NCI-H1048 (cell line): ENCODE results near the gene SORBS2.

Experiments used
- DNase-seq: peaks from one replicate; lab custom pipeline; 2025; lab: John Stamatoyannopoulos, UW

Gene SORBS2

GRCh38 chr4:185836241-185837084 is 24.5 kb upstream of the SORBS2 start:
- DNase-seq = no peak

GRCh38 chr4:185835814-185836213 is 23.8 kb upstream of the SORBS2 start:
- no peak for DNase-seq

GRCh38 chr4:185835336-185835735 is 23.3 kb upstream of the SORBS2 start:
- no peak for DNase-seq

DNA sequence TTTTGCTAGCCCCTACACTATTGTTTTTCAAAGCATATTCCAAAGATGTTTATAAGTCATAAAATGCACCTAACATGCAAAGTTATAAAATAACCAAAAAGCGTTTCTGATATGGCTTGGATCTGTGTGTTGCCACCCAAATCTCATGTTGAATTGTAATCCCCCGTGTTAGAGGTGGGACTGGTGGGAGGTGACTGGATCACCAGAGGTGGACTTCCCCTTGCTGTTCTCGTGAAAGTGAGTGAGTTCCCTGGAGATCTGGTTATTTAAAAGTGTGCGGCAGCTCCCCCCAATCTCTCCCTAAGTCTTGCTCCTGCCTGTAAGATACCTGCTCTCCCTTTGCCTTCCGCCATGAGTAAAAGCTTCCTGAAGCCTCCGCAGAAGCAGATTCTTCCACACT is 22.8 kb upstream of the SORBS2 start:
- DNase-seq = no peak

DNA sequence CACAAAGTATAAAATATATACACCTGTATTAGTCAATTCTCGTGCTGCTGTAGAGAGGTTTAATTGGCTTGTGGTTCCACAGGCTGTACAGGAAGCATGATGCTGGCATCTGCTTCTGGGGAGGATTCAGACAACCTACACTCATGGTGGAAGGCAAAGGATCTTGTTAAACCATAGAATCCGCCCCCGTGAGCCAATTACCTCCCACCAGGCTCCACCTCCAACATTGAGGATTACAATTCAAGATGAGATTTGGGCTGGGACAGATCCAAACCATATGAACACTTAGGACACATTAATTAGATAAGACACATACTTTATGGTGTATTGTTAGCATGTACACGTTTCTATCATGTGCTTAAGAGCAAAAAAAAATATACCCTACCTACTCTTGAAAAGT is 22.1 kb upstream of the SORBS2 start:
- no peak for DNase-seq

DNA sequence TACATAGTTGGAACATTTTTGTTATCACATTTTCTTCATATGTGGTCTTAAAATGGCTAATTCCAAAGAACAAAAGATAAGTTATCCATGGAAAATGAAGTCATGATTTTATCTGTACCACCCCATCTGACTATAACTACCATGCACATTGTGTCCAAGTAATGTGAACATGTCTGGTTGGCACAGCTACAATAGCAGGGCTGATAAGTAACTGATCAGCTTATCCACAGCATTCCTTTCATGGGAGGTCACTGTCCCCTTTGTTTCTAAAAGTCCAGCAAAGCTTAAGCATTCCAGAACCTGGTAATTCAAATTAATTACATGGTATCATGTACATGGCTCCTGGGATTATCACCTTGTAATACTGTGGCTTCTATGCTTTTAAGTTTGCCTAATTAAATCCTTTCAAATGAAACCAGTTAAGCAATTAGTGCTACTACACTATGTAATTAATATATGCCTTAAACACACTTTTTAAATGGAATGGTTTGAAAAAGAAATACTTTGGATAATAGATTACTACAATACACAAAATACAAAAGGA is 21.1 kb upstream of the SORBS2 start:
- no peak for DNase-seq

- no peak for DNase-seq
These were observed 19.3 kb upstream of the SORBS2 start for GRCh38 chr4:185831125-185831815.

DNA sequence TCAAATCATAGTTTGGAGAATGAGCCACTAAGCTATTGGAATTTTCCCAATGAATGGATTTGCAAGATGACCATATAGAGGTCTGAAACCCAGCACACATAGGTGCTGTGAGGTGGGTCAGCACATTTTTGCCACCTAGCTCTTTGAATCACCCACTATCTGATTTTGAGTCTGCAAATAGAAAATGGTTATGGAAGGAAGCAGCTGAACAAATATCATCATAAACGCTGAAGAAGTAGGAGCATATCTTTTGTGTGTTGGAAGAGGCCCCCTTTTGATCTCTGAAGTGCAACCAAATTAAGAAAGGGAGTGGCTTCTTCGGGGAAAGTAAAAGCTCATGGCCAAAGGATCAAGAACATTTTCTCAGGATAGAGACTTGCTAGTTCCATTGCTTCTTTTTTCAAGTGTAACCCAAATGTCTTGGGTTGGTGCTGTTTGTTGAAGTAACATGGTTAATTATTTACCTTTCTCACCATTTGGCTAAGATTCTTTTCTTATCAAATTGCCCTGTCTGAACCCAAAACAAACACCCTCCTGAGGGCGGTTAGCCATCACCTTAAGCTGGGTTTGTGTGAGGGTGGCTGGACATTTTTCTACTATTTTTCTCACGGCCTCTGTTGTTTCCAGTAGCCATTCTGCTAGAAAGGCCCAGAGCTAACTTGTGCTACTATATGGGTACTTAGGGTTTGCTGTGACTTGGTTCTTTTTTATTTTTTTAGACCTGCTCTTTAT is 18.4 kb upstream of the SORBS2 start:
- DNase-seq = no peak

DNA sequence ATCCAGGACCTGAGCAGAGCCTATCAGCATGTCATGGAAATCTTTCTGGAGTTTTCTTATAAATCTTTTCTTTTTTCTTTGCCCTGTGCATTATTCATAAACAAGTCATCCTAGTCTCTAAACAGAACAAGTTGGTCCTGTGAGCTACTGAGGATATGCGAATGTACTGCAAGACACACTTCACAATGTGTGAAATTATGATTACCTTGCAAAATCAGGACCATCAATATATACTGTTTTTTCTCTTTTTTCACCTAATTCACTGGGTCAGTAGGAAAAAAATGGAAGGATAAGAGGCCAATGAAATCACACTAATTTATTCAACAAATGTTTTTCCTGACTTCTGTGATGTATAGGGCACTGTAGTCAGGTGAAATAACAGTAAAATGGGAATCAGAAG is 14.4 kb upstream of the SORBS2 start:
- no peak for DNase-seq

DNA sequence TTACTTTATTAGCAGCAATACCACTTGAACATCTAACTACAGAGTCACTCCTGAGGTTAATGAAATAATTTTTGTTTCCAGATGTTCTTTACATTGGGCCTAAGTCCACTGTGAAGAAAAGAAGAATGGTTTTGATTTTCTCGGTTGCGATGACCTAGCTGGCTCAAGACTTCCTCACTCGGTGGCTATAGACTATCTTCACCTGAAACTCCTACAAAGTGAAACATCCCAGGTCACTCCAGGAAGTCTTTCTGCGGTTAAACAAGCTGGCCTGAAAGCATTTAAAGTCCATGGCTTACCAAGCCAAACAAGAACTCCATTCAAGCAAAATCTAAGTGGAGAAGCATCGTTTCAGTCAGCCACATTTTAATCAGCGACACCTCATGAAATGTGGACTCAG is 13.7 kb upstream of the SORBS2 start:
- DNase-seq = no peak

DNA sequence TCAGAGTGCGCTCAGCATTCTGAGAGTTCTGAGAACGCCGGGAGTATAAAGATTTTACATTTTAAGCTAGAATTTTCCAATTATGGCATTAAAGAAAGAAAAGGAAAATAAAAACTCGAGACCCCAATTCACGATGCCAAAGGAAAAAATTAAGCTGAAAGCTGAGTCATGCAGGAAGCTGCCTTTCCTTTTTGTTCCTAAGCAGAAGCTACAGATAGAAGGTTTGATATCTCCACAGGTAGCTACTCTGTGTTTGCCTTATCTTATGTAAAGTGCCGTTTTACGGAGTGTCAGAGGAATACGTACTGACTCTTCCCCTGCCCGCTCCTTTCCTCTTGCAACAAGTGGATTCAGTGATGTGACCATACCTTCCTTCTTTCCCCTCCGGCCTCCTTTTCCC is 10.8 kb upstream of the SORBS2 start:
- DNase-seq = no peak

DNA sequence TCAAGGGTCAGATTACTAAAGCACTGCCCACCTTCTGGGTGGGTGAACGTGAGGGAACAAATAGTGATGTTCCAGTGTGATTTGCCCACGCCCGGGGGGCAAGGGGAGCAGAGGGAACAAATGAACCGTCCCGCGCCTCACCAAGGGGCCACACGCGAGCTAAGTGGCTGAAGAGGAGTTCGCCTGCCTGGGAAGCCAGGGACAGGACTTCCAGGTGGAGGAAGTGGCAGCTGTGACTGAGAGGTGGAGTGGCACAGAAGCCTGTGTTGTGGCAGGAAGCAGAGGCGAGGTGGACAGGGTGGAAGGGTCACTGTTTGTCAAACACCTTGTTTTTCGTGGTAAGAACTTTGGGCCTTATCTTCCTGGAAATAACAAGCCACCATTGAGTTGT is 9.0 kb upstream of the SORBS2 start:
- no peak for DNase-seq

- no peak for DNase-seq
These were observed 8.4 kb upstream of the SORBS2 start for GRCh38 chr4:185820146-185821028.

- DNase-seq = no peak
These were observed 7.2 kb upstream of the SORBS2 start for GRCh38 chr4:185819144-185819543.

GRCh38 chr4:185817403-185817818 is 5.4 kb upstream of the SORBS2 start:
- DNase-seq = no peak

DNA sequence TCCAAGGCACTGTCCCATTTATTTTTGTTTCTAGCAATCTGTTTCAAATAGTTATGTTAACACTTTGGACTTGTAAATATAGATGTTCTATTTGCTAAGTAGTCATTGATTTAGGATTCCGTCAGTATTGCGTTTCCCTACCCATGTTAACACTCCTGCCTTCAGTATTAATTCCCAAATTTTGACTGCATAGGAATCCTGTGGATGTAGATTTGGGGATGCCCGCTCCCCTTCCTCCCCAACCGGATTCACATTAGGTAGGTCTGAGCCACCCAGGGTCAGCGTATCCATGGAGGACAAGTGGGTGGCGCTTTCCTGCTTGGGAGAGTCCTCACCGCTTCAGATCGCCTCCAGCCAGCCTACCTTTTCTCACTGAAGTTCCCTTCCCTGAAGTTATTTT is 1.1 kb upstream of the SORBS2 start:
- no peak for DNase-seq

- DNase-seq = no peak
These were observed 1.1 kb downstream of the SORBS2 start for GRCh38 chr4:185810746-185811508.

GRCh38 chr4:185809533-185810071 is 2.4 kb downstream of the SORBS2 start:
- no peak for DNase-seq

GRCh38 chr4:185809121-185809520 is 2.9 kb downstream of the SORBS2 start:
- DNase-seq = no peak

- no peak for DNase-seq
These were observed 6.0 kb downstream of the SORBS2 start for GRCh38 chr4:185805979-185806378.
